ENCODE measurements around the gene PPP6R2. TPM values are rescaled to one million over a fixed set of nuclear protein-coding genes. Genes with fewer than 3 reads are reported as not detected.

The PPP6R2 gene
- polyA plus RNA-seq, 3 donors, result 9.1 to 74.5 (median 10.3) TPM

DNA sequence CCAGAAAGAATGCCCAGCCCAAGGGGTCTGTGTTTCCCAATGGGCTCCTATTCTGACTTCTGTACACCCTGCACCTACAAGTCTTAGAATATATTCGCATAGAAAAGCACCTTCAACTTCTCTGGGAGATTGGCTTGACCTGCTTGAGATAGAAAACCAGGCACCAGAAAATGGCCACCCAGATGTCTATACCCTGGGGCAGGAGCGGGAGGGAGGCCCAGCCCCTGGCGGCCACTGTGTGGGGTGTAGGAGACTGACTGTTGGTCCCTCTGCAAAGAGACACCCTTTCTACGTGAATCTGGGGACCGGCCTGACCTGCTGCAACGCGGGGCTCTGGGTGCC is 24.8 kb upstream of the PPP6R2 start:
- TF ChIP-seq, protein P1, sequence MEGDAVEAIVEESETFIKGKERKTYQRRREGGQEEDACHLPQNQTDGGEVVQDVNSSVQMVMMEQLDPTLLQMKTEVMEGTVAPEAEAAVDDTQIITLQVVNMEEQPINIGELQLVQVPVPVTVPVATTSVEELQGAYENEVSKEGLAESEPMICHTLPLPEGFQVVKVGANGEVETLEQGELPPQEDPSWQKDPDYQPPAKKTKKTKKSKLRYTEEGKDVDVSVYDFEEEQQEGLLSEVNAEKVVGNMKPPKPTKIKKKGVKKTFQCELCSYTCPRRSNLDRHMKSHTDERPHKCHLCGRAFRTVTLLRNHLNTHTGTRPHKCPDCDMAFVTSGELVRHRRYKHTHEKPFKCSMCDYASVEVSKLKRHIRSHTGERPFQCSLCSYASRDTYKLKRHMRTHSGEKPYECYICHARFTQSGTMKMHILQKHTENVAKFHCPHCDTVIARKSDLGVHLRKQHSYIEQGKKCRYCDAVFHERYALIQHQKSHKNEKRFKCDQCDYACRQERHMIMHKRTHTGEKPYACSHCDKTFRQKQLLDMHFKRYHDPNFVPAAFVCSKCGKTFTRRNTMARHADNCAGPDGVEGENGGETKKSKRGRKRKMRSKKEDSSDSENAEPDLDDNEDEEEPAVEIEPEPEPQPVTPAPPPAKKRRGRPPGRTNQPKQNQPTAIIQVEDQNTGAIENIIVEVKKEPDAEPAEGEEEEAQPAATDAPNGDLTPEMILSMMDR (IDR thresholded peaks at IDR 0.05), result no peak
- Histone ChIP-seq H3K27ac (ENCODE audit: low read depth in 1 of 2, low read length in 2 of 2) (no peak overlapping the region), H3K9ac (ENCODE audit: insufficient read depth, low read length, poor library complexity, severe bottlenecking) (no peak overlapping the region), H3K79me2 (ENCODE audit: insufficient read depth, low read length) (peaks cover 11% of the 10 kb centered on the region), H3K4me2 (replicated peaks; ENCODE audit: extremely low read depth, low read length, poor library complexity, severe bottlenecking) (no peak overlapping the region), H3K27me3 (ENCODE audit: control insufficient read depth in 2 of 2, insufficient read depth in 2 of 2, low read length in 2 of 2) (no peaks in the 10 kb centered on the region), H3K9me3 (replicated peaks in 1 of 2; ENCODE audit: control insufficient read depth in 1 of 2, insufficient read depth in 1 of 2, low read length in 2 of 2) (no peaks in the 10 kb centered on the region), H3K4me3 (replicated peaks in 1 of 3; ENCODE audit: low read depth in 2 of 3, low read length in 3 of 3) (no peak overlapping the region), H2AFZ (ENCODE audit: insufficient read depth, low read depth, low read length, poor library complexity, severe bottlenecking) (no peak overlapping the region), H3K4me1 (ENCODE audit: control insufficient read depth in 1 of 2, insufficient read depth in 2 of 2, low read length in 2 of 2) (peaks cover 20 to 22% of the 10 kb centered on the region in 2 donors), H3K36me3 (replicated peaks in 1 of 2; ENCODE audit: control insufficient read depth in 1 of 2, insufficient read depth in 2 of 2, low read length in 2 of 2) (no peaks in the 10 kb centered on the region), H4K20me1 (ENCODE audit: insufficient read depth, low read length) (no peaks in the 10 kb centered on the region)
- intact Hi-C loops (cut with micrococcal nuclease), result no loop called here
- Mint-ChIP-seq H3K27me3 (ENCODE audit: low read depth in 3 of 3) (peaks cover 3 to 10% (median 4%) of the 10 kb centered on the region in 3 donors), H3K27ac (no peak overlapping the region), H3K9me3 (no peaks in the 10 kb centered on the region), H3K4me1 (peaks cover 20% of the 10 kb centered on the region), H3K4me3 (no peak overlapping the region), H3K36me3 (peaks cover 0 to 2% of the 10 kb centered on the region in 2 donors)
- WGBS (ENCODE audit: insufficient coverage), result 76% methylated on average over 6 of the region's 7 CpGs
- no peak for DNase-seq

DNA sequence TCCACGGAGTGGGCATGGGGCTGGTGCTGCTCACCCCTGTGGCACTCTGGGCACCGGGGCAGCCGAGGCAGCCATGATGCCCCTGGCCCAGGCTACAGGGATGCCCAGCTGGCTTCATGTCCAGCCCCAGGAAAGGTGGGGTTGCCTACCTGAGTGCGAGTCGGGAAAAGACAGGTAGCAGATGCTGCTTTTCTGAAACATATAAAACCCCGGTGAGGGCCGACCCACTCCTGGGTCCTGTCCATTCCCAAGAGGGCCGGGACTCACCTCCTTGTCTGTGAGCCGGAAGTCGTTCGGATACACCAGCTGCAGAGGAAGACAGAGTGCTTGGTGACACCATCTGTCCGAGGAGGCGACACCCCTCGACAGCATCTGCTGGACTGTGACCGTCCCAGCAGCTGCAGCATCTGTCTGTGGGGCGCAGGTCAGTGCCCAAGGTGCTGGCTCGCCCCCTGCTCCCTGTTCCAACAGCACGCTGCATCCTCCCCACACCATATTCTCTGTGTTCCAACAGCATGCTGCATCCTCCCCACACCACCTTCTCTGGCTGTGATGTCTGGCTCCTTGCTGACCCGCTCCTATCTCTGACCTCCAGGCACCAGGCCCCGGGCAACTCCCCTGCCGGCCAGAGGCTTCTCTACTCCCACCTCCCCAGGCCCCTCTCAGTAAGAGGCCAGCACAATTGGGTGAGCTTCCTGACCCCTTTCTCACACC is 24.3 kb upstream of the PPP6R2 start:
- Mint-ChIP-seq H3K9me3 (no peaks in the 10 kb centered on the region), H3K27ac (no peak overlapping the region), H3K36me3 (peaks cover 0 to 2% of the 10 kb centered on the region in 2 donors), H3K4me1 (peaks cover 16% of the 10 kb centered on the region), H3K4me3 (no peak overlapping the region), H3K27me3 (ENCODE audit: low read depth in 3 of 3) (peaks cover 3 to 10% (median 4%) of the 10 kb centered on the region in 3 donors)
- Histone ChIP-seq H3K36me3 (replicated peaks in 1 of 2; ENCODE audit: control insufficient read depth in 1 of 2, insufficient read depth in 2 of 2, low read length in 2 of 2) (no peaks in the 10 kb centered on the region), H3K27me3 (ENCODE audit: control insufficient read depth in 2 of 2, insufficient read depth in 2 of 2, low read length in 2 of 2) (no peaks in the 10 kb centered on the region), H3K9me3 (replicated peaks in 1 of 2; ENCODE audit: control insufficient read depth in 1 of 2, insufficient read depth in 1 of 2, low read length in 2 of 2) (no peaks in the 10 kb centered on the region), H3K4me1 (ENCODE audit: control insufficient read depth in 1 of 2, insufficient read depth in 2 of 2, low read length in 2 of 2) (peaks cover 16 to 18% of the 10 kb centered on the region in 2 donors), H2AFZ (ENCODE audit: insufficient read depth, low read depth, low read length, poor library complexity, severe bottlenecking) (no peak overlapping the region), H3K4me3 (replicated peaks in 1 of 3; ENCODE audit: low read depth in 2 of 3, low read length in 3 of 3) (no peak overlapping the region), H4K20me1 (ENCODE audit: insufficient read depth, low read length) (no peaks in the 10 kb centered on the region), H3K4me2 (replicated peaks; ENCODE audit: extremely low read depth, low read length, poor library complexity, severe bottlenecking) (no peak overlapping the region), H3K79me2 (ENCODE audit: insufficient read depth, low read length) (peaks cover 8% of the 10 kb centered on the region), H3K9ac (ENCODE audit: insufficient read depth, low read length, poor library complexity, severe bottlenecking) (no peak overlapping the region), H3K27ac (ENCODE audit: low read depth in 1 of 2, low read length in 2 of 2) (no peak overlapping the region)
- TF ChIP-seq, protein P1 (IDR thresholded peaks at IDR 0.05), result no peak
- intact Hi-C loops (cut with micrococcal nuclease), result no loop called here
- 94% methylated on average over 21 of the region's 21 CpGs for WGBS (ENCODE audit: insufficient coverage)
- no peak for DNase-seq
